DMS153 treated with DMSO at 0.1 percent for 48 hours (cell line): ENCODE results near the gene SNUPN.
"Not testable (repeated sequence)": the region's sequence is repeated elsewhere in the genome, so short reads cannot be mapped to it uniquely, and the experiment has no call there.

Source experiments
- DNase-seq: peaks from one replicate; lab custom pipeline; 2025; ENCODE audit not compliant: unreplicated experiment; lab: John Stamatoyannopoulos, UW

The SNUPN gene

GRCh38 chr15:75584121-75584520 lies 41.4 kb downstream of the SNUPN start:
- DNase-seq, result no peak

GRCh38 chr15:75583701-75584100 lies 41.8 kb downstream of the SNUPN start:
- no peak for DNase-seq

- DNase-seq, result not testable (repeated sequence)
Observed at GRCh38 chr15:75582943-75583342, 42.6 kb downstream of the SNUPN start.

- peak; percentile 6 for DNase-seq
Observed at GRCh38 chr15:75578948-75579920, 46.3 kb downstream of the SNUPN start, which contains the start of gene PTPN9. Gene PTPN9 (minus strand): TSS chr15:75579315. CDS start chr15:75578776, 539 bp downstream.

GRCh38 chr15:75578173-75578947 lies 47.2 kb downstream of the SNUPN start:
- no peak for DNase-seq

- peak; percentile 0 for DNase-seq
Observed at GRCh38 chr15:75577401-75578172, 47.9 kb downstream of the SNUPN start.

- DNase-seq, result no peak
Observed at GRCh38 chr15:75573648-75574384, 51.7 kb downstream of the SNUPN start.

- no peak for DNase-seq
Observed at GRCh38 chr15:75570126-75570845, 55.2 kb downstream of the SNUPN start.

GRCh38 chr15:75565062-75565970 lies 60.2 kb downstream of the SNUPN start:
- no peak for DNase-seq

GRCh38 chr15:75561888-75562287 lies 63.6 kb downstream of the SNUPN start:
- no peak for DNase-seq

GRCh38 chr15:75559360-75559759 lies 66.2 kb downstream of the SNUPN start:
- not testable (repeated sequence) for DNase-seq

GRCh38 chr15:75558955-75559354 lies 66.6 kb downstream of the SNUPN start:
- not testable (repeated sequence) for DNase-seq

GRCh38 chr15:75554717-75555116 lies 70.8 kb downstream of the SNUPN start:
- no peak for DNase-seq

- DNase-seq, result no peak
Observed at GRCh38 chr15:75553659-75554058, 71.9 kb downstream of the SNUPN start.

GRCh38 chr15:75551091-75551490 lies 74.4 kb downstream of the SNUPN start:
- DNase-seq, result no peak
